Measurements from ENCODE around the gene MYRIP.
"Not testable (repeated sequence)": the region's sequence is repeated elsewhere in the genome, so short reads cannot be mapped to it uniquely, and the experiment has no call there.

MYRIP gene

GRCh38 chr3:40129981-40130380 is 320.6 kb downstream of the MYRIP start:
- TF ChIP-seq ZNF274 (IDR thresholded peaks at IDR 0.05; ENCODE audit: low read depth, low read length): no peak
- no peak overlapping the region for H3K4me3 ChIP-seq (ENCODE audit: low read length)

GRCh38 chr3:40130721-40131120 is 321.3 kb downstream of the MYRIP start:
- TF ChIP-seq ZNF274 (IDR thresholded peaks at IDR 0.05; ENCODE audit: low read depth, low read length): no peak
- no peak overlapping the region for H3K4me3 ChIP-seq (ENCODE audit: low read length)

GRCh38 chr3:40133886-40134575 is 324.6 kb downstream of the MYRIP start:
- not testable (repeated sequence) for H3K4me3 ChIP-seq (ENCODE audit: low read length)

- no peak for TF ChIP-seq ZNF274 (IDR thresholded peaks at IDR 0.05; ENCODE audit: low read depth, low read length)
- H3K4me3 ChIP-seq (ENCODE audit: low read length): no peak overlapping the region
These were observed 328.3 kb downstream of the MYRIP start for GRCh38 chr3:40137591-40138295.

- H3K4me3 ChIP-seq (ENCODE audit: low read length): no peak overlapping the region
- TF ChIP-seq ZNF274 (IDR thresholded peaks at IDR 0.05; ENCODE audit: low read depth, low read length): no peak
These were observed 334.1 kb downstream of the MYRIP start for GRCh38 chr3:40143283-40144090.

- TF ChIP-seq ZNF274 (IDR thresholded peaks at IDR 0.05; ENCODE audit: low read depth, low read length): no peak
- H3K4me3 ChIP-seq (ENCODE audit: low read length): no peak overlapping the region
These were observed 339.4 kb downstream of the MYRIP start for GRCh38 chr3:40148827-40149226.

GRCh38 chr3:40152482-40153133 is 343.2 kb downstream of the MYRIP start:
- H3K4me3 ChIP-seq (ENCODE audit: low read length): no peak overlapping the region
- no peak for TF ChIP-seq ZNF274 (IDR thresholded peaks at IDR 0.05; ENCODE audit: low read depth, low read length)

- H3K4me3 ChIP-seq (ENCODE audit: low read length): no peak overlapping the region
- TF ChIP-seq ZNF274 (IDR thresholded peaks at IDR 0.05; ENCODE audit: low read depth, low read length): no peak
These were observed 351.5 kb downstream of the MYRIP start for GRCh38 chr3:40160933-40161332.

- no peak for TF ChIP-seq ZNF274 (IDR thresholded peaks at IDR 0.05; ENCODE audit: low read depth, low read length)
- no peak overlapping the region for H3K4me3 ChIP-seq (ENCODE audit: low read length)
These were observed 353.2 kb downstream of the MYRIP start for GRCh38 chr3:40162616-40163015.

- no peak for TF ChIP-seq ZNF274 (IDR thresholded peaks at IDR 0.05; ENCODE audit: low read depth, low read length)
- H3K4me3 ChIP-seq (ENCODE audit: low read length): no peak overlapping the region
These were observed 357.6 kb downstream of the MYRIP start for GRCh38 chr3:40166997-40167396.

GRCh38 chr3:40167958-40168357 is 358.5 kb downstream of the MYRIP start:
- no peak for TF ChIP-seq ZNF274 (IDR thresholded peaks at IDR 0.05; ENCODE audit: low read depth, low read length)
- H3K4me3 ChIP-seq (ENCODE audit: low read length): no peak overlapping the region

GRCh38 chr3:40169983-40170382 is 360.6 kb downstream of the MYRIP start:
- TF ChIP-seq ZNF274 (IDR thresholded peaks at IDR 0.05; ENCODE audit: low read depth, low read length): no peak
- H3K4me3 ChIP-seq (ENCODE audit: low read length): peak overlapping the region; percentile 17; the same call in 1 of the 2 replicates

- no peak overlapping the region for H3K4me3 ChIP-seq (ENCODE audit: low read length)
- no peak for TF ChIP-seq ZNF274 (IDR thresholded peaks at IDR 0.05; ENCODE audit: low read depth, low read length)
These were observed 361.0 kb downstream of the MYRIP start for GRCh38 chr3:40170395-40170794.

GRCh38 chr3:40172560-40172959 is 363.2 kb downstream of the MYRIP start:
- no peak for TF ChIP-seq ZNF274 (IDR thresholded peaks at IDR 0.05; ENCODE audit: low read depth, low read length)
- no peak overlapping the region for H3K4me3 ChIP-seq (ENCODE audit: low read length)
